Hematopoietic multipotent progenitor cell treated with erythropoietin and hydrocortisone succinate and interleukin-3 and kit ligand, for 15 days (in vitro differentiated cells): ENCODE data around the gene GRB10.

Experiments
- DNase-seq: peaks from one replicate; pipeline ENCODE4 v3.0.0-alpha.2; 2015; ENCODE audit warnings: low spot score

Gene GRB10

DNA sequence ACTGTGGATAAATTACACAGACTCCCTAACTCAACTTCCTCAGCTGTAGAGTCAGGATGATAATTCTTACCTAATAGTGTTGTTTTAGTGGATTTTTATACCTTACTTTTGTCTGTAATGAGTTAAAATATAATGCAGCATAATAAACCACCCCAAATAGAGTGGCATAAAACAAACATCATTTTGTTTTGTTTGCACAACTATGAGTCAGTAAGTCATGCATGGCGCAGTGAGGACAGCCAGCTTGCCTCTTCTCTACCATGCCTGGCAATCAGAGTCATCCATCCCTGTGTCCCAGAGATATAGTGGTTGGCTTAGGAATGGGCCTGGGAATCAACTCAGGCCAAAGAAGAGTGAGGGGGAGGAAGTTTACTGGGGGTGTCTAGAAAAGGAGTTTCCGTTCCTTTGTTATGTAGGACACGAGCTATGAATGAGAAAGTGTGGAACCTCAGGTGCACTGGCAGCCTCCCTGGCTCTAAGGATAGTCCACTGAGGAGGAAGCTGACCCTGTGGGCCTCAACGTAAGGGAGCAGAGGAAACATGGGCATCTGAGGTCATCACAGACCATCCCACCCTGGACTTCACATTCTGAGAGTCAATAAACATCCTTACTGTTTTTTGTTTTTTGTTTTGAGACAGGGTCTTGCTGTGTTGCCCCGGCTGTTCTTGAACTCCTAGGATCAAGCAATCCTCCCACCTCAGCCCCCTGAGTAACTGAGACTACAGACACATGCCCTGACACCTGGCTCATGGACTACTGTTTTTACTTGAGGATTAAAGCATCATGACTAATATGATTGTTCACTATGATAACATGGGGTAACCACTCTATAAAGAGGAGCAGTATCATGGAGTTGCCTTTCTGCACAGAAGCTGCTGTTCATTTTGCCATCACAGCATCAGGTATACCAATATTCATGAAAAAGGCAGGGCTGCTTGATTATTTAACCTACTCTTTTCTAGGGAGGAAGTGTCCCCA lies 21.0 kb upstream of the GRB10 start:
- no peak for DNase-seq

DNA sequence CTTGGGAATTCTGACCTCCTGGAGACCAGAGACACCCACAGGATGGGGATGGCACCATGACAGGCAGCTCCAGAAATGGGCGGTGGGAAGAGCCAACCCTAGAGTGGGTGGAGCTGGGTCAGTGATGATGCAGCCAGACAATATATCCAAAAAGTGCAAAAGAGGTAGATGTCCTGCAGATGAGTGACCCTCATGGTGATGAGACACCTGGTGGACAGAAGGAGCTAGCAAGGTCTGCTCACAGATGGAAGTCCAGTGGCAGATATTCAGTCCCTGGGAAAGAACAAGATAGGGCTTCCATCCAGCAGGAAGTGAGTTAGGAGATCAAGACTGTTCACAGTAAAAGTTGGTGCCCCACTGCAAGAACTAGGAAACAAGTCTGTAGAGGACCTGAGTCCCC lies 19.2 kb upstream of the GRB10 start:
- no peak for DNase-seq

DNA sequence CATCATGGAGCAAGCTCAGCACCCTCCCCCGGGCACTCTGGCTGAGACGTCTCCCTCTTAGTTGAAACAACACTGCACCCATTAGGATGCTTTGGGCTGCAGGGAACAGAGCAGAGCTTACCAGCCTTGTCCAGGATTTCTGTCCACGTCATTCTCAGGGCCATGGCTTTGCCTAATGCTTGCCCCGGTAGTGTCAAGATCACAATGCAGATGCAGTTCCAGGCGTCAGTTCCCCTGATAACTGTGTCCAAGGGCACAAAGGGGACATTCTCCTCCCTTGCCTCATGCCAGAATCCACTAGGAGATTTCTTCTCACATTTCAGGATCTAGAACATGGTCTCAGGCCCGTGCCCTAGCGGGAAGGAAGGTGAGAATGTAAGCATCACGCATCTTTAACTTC lies 17.2 kb upstream of the GRB10 start:
- DNase-seq: no peak

DNA sequence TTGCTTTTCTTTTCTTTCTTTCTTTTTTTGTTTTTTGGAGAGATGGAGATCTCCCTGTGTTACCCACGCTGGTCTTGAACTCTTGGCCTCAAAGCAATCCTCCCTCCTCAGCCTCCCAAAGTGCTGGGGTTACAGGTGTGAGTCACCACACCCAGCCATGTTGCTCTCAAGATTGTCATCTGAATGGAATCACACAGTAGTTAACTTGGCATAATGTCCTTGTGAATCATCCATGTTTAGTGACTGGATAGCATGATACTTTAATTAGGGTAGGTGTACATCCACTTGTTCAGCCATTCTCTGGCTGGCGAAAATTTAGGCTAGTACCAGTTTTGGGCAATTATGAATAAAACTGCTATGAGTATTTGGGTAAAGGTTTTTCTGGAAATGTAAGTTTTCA lies 15.4 kb upstream of the GRB10 start:
- DNase-seq: no peak

DNA sequence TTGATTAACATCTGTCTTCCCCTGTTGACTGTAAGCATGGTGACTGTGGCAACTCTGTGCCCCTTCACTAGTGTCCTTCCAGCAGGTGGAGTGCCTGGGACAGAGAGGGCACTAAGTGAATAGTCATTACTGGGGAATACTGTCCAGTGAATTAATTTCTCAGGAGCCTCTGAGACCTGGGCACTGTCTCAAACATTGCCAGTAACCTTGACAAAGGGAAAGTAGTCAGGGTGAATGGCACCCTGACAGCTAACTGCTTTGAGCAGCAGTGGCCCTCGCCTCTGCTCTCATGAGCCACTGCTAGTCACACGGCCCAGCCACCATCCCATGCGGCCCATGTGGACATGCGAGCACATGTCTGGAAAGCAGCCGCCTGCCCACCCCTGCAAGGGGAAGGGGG lies 13.1 kb upstream of the GRB10 start:
- DNase-seq: no peak

DNA sequence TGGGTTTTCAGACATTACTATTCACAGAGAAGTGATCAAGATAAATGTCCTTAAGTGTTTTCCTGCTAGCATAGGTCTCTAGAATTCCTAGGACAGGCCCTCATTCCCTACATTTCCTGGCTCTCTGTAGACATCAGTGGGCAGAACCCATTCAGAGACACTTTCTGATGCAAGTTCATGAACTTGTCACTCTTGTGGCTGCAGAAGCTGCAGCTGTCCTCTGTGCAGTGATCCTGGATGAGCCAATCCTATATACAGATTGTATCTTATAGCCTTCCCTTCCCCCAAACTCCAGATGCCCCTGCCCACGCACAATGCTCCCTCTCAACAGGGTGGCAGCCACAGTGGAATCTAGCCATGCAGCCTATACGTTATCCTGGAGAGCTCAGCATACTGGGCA lies 12.6 kb upstream of the GRB10 start:
- no peak for DNase-seq

DNA sequence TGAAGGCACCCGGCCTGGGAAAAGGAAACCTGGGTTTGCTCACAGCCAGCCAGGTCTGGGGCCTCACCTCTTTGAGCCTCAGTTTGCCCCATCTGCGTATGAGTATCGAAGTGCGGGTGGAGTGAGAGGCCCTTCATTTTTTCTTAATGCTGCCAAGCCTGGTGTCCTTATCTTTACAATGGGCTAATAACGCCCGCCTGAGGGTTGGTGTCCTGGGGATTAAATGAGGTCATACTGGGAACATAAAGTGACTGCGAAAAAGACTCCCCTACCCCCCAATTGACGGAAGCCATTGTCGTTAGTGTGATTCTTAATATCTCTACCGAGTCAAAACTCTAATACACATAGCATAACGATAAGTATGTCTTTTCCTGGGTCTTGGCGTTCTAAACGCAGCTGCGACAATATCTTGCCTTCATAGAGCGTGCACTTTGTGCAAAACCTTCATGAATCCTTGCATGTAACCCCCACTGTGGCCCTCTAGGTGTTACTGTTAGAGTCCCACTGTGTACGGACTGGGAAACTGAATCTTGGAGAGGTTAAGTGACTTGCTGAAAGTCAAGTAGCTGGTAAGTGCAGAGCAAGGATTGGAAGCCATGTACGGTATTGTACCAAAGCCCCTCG lies 11.4 kb upstream of the GRB10 start:
- DNase-seq: peak; percentile 29

DNA sequence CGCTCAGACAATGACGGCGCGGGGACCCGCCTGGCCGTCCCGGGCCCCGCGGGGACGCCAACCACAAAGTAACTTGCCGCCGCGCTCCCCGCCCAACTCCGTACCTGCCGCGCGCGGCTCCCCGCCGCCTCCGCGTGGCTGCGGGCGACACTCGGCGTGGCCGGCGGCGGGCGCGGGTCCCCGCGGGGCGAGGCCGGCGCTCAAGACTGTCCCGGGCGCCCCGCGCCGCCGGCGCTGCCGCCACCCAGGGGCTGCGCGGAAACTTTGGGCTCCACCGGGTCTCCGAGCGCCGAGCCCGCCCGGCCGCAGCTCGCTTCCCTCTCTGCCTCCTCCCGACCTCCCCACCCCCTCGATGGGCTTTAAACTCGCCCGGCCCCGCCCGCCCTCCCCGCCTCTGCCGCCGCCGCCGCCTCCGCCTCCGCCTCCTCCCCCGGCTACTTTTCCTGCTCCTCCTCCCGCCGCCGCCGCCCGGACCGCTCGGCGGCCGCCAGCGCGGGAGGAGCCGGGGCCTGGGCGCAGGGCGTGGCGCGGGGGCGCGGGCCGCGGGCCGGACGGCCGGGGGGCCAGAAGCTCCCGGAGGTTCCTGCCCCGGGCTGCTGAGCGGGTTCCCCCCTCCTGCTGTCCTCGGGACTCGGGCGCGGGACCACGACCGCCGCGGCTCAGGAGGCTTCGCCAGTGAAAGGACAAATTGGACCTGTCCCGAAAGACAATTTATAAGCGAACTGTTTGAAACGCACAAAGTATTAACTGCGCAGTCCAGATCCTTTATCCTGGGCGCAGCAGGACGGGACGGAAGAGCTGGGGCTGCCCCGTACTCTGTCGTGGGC lies 10.6 kb upstream of the GRB10 start:
- peak; percentile 64 for DNase-seq

DNA sequence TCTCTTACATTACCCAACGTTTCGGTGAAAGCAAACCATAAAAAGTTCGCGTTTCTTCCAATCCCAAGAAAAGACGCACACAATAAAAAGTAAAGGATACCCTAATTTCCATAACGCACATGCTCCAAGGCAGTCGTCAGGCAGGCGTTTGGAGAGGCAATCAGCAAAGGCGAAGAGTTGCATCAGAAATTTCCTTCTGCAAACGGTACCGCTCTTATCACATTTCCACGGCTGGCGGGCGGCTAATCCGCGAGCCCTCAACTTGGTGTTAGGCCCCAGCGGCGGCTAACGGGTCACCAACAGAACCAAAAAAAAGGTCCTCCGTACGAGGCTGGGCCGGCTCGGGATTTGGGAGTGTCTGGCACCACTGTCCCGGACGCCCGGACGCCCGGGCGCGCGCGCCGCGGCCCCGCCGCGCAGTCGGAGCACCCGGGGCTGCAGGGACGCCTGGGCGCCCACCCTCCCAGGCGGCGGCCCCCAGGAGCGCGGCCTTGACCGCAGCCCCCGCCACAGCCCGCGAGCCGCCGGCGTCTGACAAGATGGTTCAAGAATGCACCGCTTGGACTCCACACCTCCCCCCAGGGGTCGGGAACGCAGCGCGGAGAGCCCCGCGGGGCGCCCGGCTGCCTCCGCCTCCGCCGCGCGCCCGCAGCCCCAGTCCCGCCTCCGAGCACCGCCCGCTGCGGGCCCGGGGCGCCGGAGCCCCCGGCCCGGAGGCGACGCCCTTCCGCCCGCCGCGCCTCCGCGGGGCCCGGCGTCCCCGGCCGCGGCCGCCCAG lies 9.8 kb upstream of the GRB10 start:
- DNase-seq: peak; percentile 78

DNA sequence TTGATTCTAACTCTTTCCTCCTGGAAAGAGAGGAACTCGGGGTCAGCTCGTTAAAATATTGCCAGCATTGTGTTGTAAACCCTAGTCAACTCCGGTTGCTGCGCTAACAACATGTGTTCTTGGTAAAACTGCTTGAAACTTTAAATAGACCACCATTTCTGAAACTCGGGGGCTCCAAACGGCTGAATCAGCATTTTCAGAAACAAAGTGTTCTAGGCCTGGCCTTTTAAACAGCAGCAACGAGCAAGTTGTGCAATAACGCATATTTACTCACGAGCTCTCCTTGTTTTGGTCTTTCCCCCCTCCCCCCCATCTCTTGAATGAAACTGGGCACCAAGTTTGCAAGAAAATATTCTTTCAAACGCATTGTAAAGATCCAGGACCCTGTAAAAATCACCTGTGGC lies 9.2 kb upstream of the GRB10 start:
- peak; percentile 26 for DNase-seq

DNA sequence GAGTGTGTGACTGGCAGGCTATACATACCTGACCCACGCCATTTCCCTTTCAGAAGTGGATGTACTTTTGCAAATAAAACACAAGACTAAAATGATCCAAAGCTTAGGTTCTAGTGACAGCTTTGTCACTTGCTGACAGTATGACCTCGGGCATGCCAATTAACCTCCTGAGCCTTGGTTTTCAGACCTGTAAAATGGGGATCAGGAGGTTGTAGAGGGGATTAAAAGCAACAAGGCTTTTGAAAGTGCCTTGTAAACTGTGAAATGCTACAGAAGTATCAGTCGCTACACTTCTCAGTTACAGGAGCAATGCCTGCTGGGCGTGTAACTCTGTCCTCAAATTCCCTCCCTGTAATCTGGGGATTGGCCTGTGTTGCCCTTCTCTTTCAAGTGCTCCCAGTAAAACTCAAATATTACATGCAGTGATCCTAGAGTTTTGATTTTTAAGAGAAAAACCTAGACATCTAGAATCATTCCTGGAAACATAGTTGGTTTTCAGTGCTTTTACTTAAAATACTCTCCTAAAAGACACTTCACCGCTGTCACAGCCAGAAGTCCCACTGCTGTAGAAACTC lies 8.8 kb upstream of the GRB10 start:
- peak; percentile 36 for DNase-seq

DNA sequence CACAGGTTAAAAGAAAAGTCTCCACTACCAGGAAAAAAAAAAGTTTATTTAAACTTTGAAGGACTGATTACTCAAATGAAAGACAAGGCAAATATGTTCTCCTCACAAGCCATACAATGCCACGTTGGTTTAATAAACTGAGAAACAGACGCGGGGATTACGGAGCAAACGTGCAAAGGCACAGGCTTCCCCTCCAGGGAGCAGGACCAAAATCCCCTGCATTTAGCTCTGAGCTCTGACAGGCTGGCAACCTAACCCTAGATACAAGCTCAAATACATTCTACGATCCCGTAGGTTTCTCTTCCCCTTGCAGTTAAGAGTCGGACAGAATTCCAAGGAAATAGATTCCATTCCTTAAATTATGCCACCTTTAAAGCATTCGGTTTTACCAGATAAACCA lies 7.7 kb upstream of the GRB10 start:
- DNase-seq: no peak

DNA sequence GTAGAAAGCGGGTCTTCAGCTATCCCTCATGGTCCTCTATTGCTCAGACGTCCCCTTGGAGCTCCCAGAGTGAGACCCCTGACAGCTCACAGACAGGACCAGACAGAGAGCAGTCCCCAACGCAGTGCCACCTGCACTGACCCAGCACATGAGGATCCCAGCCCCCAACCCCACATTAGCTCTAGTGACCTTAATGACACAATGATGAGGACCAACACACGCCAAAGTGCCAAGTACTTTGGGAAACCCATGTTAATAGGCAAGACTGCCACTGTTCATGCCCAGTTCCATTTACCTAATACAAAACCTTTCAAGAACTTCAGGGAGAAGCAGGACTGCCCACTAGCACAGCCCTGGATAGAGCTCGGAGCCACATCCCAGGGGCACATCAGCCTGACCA lies 5.7 kb upstream of the GRB10 start:
- DNase-seq: no peak

DNA sequence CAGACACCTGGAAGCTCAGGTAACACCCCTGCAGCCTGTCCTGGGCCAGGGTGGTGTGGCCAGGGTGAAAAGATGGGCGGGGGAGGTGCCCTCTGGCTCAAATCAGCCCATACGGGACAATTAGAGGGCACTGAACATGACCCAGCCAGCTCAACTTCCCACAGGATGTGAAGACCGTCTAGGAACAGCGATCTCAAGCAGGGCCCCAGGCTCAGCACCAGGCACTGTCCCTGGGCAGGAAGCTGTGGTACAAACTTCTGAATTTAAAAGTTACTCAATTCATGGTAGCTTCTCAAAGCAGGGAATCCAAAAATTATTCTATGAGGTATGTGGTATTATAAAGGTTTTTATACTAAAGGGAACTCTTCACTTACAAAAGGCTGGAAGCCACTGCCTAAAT lies 5.1 kb upstream of the GRB10 start:
- no peak for DNase-seq

DNA sequence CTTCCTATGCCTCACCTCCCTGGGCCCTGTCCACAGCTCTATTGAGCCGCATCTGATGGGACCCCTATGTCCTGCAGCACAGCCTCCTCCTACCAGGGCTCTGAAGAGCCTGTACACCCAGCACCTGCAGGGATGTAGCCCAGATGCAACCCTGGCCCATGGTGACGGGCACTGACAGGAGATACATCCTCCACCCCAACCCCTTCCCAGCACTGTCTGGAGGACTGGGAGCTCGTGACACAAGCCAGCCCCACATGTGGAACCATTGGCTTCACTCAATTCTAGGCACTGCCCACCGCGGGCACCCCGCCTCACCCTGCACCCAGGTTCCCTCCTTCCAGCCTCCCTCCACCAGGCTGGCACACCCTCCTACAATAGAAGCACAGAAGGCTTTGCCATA lies 2.6 kb upstream of the GRB10 start:
- DNase-seq: no peak

DNA sequence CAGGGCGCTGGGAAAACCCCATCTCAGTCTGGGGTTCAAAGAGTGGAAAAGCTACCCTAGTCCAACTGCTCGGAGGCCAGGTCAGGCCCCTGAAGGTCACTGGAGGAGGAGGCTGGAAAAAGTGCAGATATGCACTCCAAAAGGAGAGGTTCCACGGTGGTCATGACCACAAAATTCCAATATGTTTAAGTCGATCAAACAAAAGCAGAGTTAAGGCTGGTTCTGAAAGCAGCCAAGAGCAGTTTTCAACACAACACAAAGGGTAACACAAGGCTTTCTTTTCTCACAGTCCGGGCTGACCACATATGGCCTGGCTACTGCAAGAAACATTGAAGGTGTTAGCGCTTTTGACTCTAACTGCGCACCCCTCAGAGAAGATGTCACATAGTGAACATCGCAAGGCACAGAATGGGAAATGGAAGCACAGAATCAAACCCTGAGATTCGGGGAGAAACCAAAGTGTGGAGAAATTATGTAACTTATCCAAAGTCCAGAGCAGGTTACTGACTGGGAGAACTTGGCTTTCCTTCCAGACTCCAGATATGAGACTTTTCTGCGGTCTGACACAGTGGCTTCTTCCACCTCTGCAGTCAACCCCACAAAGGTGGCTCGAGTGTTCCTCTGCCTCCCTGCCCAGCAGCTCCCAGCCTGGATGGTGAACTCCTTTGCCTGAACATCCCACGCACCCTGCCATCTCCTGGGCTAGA lies 1.3 kb upstream of the GRB10 start:
- DNase-seq: no peak

DNA sequence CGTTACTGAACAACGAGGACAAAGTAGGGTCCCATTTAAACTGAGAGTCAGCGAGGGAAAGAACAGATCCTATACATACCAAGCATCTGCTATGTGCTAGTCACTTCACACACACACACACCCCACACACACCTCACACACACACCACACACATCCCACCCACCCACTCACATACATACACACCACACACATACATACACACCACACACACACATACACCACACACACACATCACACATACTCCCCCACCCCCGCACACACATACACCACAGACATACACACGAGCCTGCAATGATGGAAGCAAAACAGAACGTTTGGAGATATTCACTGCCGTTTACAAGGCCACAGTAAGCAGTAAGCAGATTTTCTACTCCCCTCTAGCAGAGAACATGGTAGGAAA lies 607 bp upstream of the GRB10 start:
- DNase-seq: no peak

DNA sequence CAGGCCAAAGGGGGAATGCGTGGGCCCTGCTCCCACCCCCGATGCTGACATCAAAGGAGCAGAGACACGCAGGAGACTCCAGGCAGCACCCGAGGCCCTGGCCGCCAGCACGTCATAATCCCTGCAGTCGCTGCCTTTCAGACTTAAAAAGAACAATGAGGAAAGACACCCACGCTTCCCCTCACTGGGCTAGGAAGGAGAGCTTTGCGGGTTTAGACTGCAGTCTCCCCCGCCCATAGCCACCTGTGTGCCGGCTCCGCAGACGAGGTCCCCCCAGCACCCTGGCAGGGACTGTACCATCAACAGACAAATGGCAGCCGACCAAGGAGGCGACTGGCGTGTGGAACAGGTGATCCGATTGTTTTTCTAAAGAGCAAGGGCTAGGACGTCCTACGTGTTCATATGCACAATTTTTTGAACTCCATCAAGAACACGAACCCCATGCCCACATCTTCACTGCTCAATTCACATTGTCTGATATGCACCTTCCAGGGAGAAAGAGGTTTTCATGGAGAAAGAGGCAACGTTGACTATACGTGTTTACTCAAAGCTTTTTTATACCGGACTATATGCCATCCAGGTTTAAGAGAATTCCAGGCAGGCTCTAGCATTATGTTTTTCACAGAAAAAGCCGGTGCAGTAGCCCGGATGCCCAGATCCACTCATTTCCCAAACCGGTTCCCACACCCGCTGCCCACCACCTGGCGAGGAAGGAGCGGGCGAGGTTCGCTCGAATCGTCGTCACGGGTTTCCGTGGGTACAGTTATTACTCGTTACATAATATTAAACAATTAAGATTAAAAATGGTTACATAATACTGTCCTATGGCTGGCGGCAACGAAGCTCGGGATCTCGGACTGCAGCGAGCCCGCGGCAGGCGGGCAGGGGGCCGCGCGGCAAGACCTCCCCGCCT lies 1.1 kb downstream of the GRB10 start:
- no peak for DNase-seq

DNA sequence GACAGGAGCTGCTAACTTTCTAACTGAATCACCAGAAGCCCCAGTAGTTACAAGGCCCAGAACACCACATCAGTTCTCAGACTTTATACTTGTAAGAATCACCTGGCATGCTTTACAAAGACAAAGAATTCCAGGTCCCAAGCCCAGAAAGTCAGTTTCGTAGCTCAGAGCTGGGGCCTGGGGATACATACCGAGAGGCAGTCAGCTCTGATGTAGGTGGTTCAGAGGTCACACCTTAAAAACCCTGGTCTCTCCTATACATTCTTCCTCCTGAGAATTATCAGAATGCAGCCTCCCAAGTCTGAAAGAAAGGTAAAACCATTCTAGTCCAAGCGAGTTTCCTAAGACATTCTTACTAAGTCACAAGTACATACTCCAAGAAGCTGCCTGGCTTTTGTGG lies 2.3 kb downstream of the GRB10 start:
- DNase-seq: no peak

DNA sequence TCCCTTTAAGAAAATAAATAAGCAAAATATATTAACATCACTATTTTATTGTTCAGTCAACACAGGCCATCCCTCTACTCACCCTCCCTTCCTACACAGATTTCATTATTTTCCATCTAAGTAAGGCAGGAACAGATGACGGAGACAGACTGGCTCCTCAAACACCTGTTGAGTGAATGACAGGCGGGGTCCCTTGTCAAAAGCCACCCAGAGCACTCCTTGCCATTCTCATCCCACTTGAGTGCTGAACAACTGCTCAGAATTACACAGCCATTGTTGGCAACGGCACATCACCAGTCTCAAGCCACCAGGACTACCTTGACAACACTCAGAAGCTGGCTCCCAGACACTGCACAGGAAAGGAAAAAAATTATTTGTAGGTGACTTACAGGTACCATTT lies 3.3 kb downstream of the GRB10 start:
- no peak for DNase-seq
